Endothelial cell (in vitro differentiated cells): ENCODE measurements around the gene TRAPPC12. TPM values are rescaled to one million over a fixed set of nuclear protein-coding genes. Genes with fewer than 3 reads are reported as not detected.

Source experiments
- DNase-seq: peaks from one replicate; pipeline ENCODE4 v3.0.0; 2021; ENCODE audit warnings: low spot score
- H3K27ac Mint-ChIP-seq: one replicate; pipeline ENCODE4 v1.8.0; 2021; ENCODE audit warnings: mixed read lengths, inconsistent platforms; ENCODE audit not compliant: unreplicated experiment
- H3K27me3 Mint-ChIP-seq: one replicate; pipeline ENCODE4 v1.8.0; 2021; ENCODE audit warnings: mild to moderate bottlenecking, moderate library complexity, mixed read lengths, inconsistent platforms; ENCODE audit not compliant: unreplicated experiment
- H3K36me3 Mint-ChIP-seq: one replicate; pipeline ENCODE4 v1.8.0; 2021; ENCODE audit warnings: mild to moderate bottlenecking, low read depth, mixed read lengths, inconsistent platforms; ENCODE audit not compliant: unreplicated experiment
- H3K4me1 Mint-ChIP-seq: one replicate; pipeline ENCODE4 v1.8.0; 2021; ENCODE audit warnings: mild to moderate bottlenecking, mixed read lengths, inconsistent platforms; ENCODE audit not compliant: unreplicated experiment
- H3K4me3 Mint-ChIP-seq: one replicate; pipeline ENCODE4 v1.8.0; 2021; ENCODE audit warnings: mild to moderate bottlenecking, mixed read lengths, inconsistent platforms; ENCODE audit not compliant: unreplicated experiment
- H3K9me3 Mint-ChIP-seq: one replicate; pipeline ENCODE4 v1.8.0; 2021; ENCODE audit warnings: mixed read lengths, inconsistent platforms; ENCODE audit not compliant: unreplicated experiment
- CTCF ChIP-seq: fragments of 200-600 bp; sonication (generic); IDR thresholded peaks from one replicate; pipeline ENCODE4 v1.5.0; 2021; ENCODE audit warnings: antibody characterized with exemption; ENCODE audit not compliant: unreplicated experiment
- total RNA-seq: library from RNA; stranded (reverse); fragmentation: NEBNext Ultra II Directional; extraction: Animal tissue kit (Norgen Biotek cat#: 25700); gene quantifications from one replicate; pipeline ENCODE4 v1.2.1, GENCODE V29; 2021; ENCODE audit not compliant: unreplicated experiment

The TRAPPC12 gene
- total RNA-seq, 1 donor from 2014 or later, result 105 TPM

GRCh38 chr2:3423492-3424170 lies 44.1 kb downstream of the TRAPPC12 start:
- H3K36me3 Mint-ChIP-seq, result peaks cover 33% of the 10 kb centered on the region
- no peaks in the 10 kb centered on the region for H3K9me3 Mint-ChIP-seq
- peak overlapping the region; percentile 46 for H3K27ac Mint-ChIP-seq
- peak; percentile 86 for DNase-seq
- peaks cover 6% of the 10 kb centered on the region for H3K4me1 Mint-ChIP-seq
- peak; percentile 99 for TF ChIP-seq CTCF
- H3K4me3 Mint-ChIP-seq, result no peak overlapping the region
- no peaks in the 10 kb centered on the region for H3K27me3 Mint-ChIP-seq

- peak overlapping the region; percentile 46 for H3K27ac Mint-ChIP-seq
- peak; percentile 72 for TF ChIP-seq CTCF
- no peaks in the 10 kb centered on the region for H3K9me3 Mint-ChIP-seq
- H3K4me1 Mint-ChIP-seq, result peaks cover 6% of the 10 kb centered on the region
- no peak overlapping the region for H3K4me3 Mint-ChIP-seq
- DNase-seq, result no peak
- no peaks in the 10 kb centered on the region for H3K27me3 Mint-ChIP-seq
- H3K36me3 Mint-ChIP-seq, result peaks cover 30% of the 10 kb centered on the region
Observed at GRCh38 chr2:3424171-3424795, 44.8 kb downstream of the TRAPPC12 start.

GRCh38 chr2:3426615-3427014 lies 47.1 kb downstream of the TRAPPC12 start:
- no peak overlapping the region for H3K4me3 Mint-ChIP-seq
- peaks cover 6% of the 10 kb centered on the region for H3K4me1 Mint-ChIP-seq
- H3K9me3 Mint-ChIP-seq, result no peaks in the 10 kb centered on the region
- TF ChIP-seq CTCF, result no peak
- no peaks in the 10 kb centered on the region for H3K27me3 Mint-ChIP-seq
- H3K27ac Mint-ChIP-seq, result no peak overlapping the region
- H3K36me3 Mint-ChIP-seq, result peaks cover 30% of the 10 kb centered on the region
- DNase-seq, result no peak

- H3K9me3 Mint-ChIP-seq, result no peaks in the 10 kb centered on the region
- no peak for DNase-seq
- no peak overlapping the region for H3K27ac Mint-ChIP-seq
- H3K4me1 Mint-ChIP-seq, result peaks cover 6% of the 10 kb centered on the region
- no peak overlapping the region for H3K4me3 Mint-ChIP-seq
- peaks cover 28% of the 10 kb centered on the region for H3K36me3 Mint-ChIP-seq
- TF ChIP-seq CTCF, result no peak
- H3K27me3 Mint-ChIP-seq, result no peaks in the 10 kb centered on the region
Observed at GRCh38 chr2:3427272-3427671, 47.8 kb downstream of the TRAPPC12 start.

- Mint-ChIP-seq H3K27me3 (peaks cover 2% of the 10 kb centered on the region), H3K4me3 (no peak overlapping the region), H3K9me3 (no peaks in the 10 kb centered on the region), H3K36me3 (peaks cover 26% of the 10 kb centered on the region), H3K4me1 (peaks cover 6% of the 10 kb centered on the region), H3K27ac (no peak overlapping the region)
- TF ChIP-seq CTCF, result no peak
- DNase-seq, result no peak
Observed at GRCh38 chr2:3428577-3428976, 49.1 kb downstream of the TRAPPC12 start.
